Tibial artery (tissue), 4 donors: ENCODE measurements around the gene PERP.

ENCODE experiments used
- DNase-seq, 2 donors: peaks; one replicate each; pipeline ENCODE4 v3.0.0-alpha.2; 2019
- H3K27ac ChIP-seq, 2 donors: fragments of 200-600 bp; sonication (generic) in 1 of 2; 1 replicate in 1 of 2; 2 replicates in 1 of 2; pipeline ENCODE4 v1.5.1; 2018 to 2019; ENCODE audit warnings: mild to moderate bottlenecking in 1 of 2
- H3K27me3 ChIP-seq, 2 donors: fragments of 200-600 bp; sonication (generic) in 1 of 2; one replicate each; pipeline versions ENCODE4 v1.5.1 to v1.6.0; 2016 to 2019
- H3K36me3 ChIP-seq, 3 donors: fragments of 200-600 bp; sonication (generic) in 2 of 3; one replicate each; pipeline ENCODE4 v1.5.1; 2016 to 2019; ENCODE audit warnings: mild to moderate bottlenecking in 2 of 3
- H3K4me1 ChIP-seq, 4 donors: fragments of 200-600 bp; sonication (generic) in 2 of 4; 1 replicate in 3 of 4; 2 replicates in 1 of 4; pipeline ENCODE4 v1.5.1; 2016 to 2019
- H3K4me3 ChIP-seq, 2 donors: fragments of 200-600 bp; sonication (generic) in 1 of 2; 1 replicate in 1 of 2; 2 replicates in 1 of 2; pipeline ENCODE4 v1.5.1; 2018 to 2019; ENCODE audit warnings: mild to moderate bottlenecking in 2 of 2
- H3K9me3 ChIP-seq, 3 donors: fragments of 200-600 bp; sonication (generic) in 1 of 3; one replicate each; pipeline ENCODE4 v1.5.1; 2016 to 2019
- intact Hi-C: fragments of 100-400 bp; cut with DNase I; formaldehyde crosslinking; loops from one replicate; pipeline ENCODE4 v1.15.0; 2023; ENCODE audit warnings: low total_unique reads
- TF ChIP-seq, protein P1 (sequence below), 2 experiments: fragments of 200-600 bp in 1 of 2; fragments of 450-650 bp in 1 of 2; IDR thresholded peaks; one replicate each; pipeline ENCODE4 v1.5.1; 2017 to 2019; ENCODE audit warnings: antibody characterized with exemption in 2 of 2, mild to moderate bottlenecking in 1 of 2, moderate library complexity in 1 of 2

The PERP gene

DNA sequence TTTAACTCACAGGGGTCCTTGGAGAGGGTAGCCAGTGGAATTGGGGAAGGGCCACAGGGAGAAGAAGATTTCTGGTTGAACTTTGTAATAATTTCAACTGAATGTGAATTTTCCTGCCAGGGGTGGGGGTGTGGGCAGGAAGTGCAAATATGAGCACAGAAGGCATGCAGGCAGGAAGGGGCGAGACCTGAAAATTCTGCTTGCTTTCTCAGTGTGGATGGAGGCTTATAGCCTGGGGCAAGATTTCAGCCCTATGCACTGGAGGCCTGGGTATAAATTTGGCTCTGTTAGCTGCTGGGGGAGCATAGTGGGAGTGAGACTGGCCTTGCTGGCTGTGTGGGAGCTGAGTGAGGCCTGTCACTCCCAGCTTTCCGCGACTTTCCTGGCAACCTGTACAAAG lies 54.4 kb downstream of the PERP start:
- H3K9me3 ChIP-seq, result peaks cover 0 to 14% (median 8%) of the 10 kb centered on the region in 3 donors
- no peaks in the 10 kb centered on the region for H3K4me1 ChIP-seq
- no peaks in the 10 kb centered on the region for H3K27me3 ChIP-seq
- H3K36me3 ChIP-seq, result no peaks in the 10 kb centered on the region
- TF ChIP-seq, protein P1, sequence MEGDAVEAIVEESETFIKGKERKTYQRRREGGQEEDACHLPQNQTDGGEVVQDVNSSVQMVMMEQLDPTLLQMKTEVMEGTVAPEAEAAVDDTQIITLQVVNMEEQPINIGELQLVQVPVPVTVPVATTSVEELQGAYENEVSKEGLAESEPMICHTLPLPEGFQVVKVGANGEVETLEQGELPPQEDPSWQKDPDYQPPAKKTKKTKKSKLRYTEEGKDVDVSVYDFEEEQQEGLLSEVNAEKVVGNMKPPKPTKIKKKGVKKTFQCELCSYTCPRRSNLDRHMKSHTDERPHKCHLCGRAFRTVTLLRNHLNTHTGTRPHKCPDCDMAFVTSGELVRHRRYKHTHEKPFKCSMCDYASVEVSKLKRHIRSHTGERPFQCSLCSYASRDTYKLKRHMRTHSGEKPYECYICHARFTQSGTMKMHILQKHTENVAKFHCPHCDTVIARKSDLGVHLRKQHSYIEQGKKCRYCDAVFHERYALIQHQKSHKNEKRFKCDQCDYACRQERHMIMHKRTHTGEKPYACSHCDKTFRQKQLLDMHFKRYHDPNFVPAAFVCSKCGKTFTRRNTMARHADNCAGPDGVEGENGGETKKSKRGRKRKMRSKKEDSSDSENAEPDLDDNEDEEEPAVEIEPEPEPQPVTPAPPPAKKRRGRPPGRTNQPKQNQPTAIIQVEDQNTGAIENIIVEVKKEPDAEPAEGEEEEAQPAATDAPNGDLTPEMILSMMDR (IDR thresholded peaks at IDR 0.05), result no peak
- no peak for DNase-seq
- H3K4me3 ChIP-seq, result no peak overlapping the region
- intact Hi-C loops, result no loop called here
- no peak overlapping the region for H3K27ac ChIP-seq

DNA sequence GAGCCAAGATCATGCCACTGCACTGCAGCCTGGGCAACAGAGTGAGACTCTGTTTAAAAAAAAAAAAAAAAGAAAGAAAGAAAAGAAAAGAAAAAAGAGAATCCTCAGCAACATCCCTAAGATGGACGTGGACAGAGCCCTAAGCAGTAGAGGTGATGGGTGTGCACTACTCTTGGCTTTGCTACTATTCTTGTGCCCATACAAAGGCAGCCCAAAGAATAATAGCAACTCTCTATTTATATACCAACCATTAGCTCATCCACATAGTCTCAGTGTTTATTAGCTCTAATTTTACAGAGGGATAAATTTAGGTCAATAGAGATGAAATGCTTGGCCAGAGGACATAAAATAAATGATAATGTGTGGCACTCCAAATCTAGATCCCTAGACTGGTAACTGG lies 62.2 kb downstream of the PERP start:
- DNase-seq, result no peak
- intact Hi-C loops, result no loop called here

DNA sequence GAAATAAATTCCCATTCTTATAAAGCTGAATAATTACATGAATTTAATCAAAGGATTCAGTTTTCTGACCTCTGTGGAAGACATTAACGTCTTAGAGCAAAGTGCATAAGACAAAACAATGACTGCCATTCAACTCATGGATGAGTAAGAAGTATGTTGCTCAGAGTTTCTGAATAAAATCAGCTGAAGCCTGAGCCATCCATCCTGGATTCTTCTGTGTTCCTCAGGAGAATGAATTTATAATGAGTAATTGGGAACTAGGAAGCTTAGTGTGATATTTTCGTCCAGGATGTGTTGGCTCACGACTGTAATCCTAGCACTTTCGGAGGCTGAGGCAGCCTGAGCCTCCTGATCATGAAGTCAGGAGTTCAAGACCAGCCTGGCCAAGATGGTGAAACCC lies 62.8 kb downstream of the PERP start:
- Histone ChIP-seq H3K4me1 (no peaks in the 10 kb centered on the region), H3K27me3 (no peaks in the 10 kb centered on the region), H3K4me3 (no peak overlapping the region), H3K27ac (no peak overlapping the region), H3K9me3 (no peaks in the 10 kb centered on the region), H3K36me3 (no peaks in the 10 kb centered on the region)
- DNase-seq, result no peak
- intact Hi-C loops, result no loop called here
- TF ChIP-seq, protein P1 (IDR thresholded peaks at IDR 0.05), result no peak

More for the DNA sequence above, 62.2 kb downstream of the PERP start:
- TF ChIP-seq, protein P1 (IDR thresholded peaks at IDR 0.05), result no peak
- no peaks in the 10 kb centered on the region for H3K36me3 ChIP-seq
- no peak overlapping the region for H3K4me3 ChIP-seq
- no peaks in the 10 kb centered on the region for H3K4me1 ChIP-seq
- H3K27me3 ChIP-seq, result no peaks in the 10 kb centered on the region
- no peak overlapping the region for H3K27ac ChIP-seq
- H3K9me3 ChIP-seq, result no peaks in the 10 kb centered on the region
